ENCODE measurements around the gene GPR132. TPM values are rescaled to one million over a fixed set of nuclear protein-coding genes. Genes with fewer than 3 reads are reported as not detected.

The GPR132 gene
- total and polyA plus RNA-seq, 2 of the 8 experiments (the other 6 are each of a cell fraction or from before 2014, with no cell fraction given) = 0.11 TPM; not detected in 1

DNA sequence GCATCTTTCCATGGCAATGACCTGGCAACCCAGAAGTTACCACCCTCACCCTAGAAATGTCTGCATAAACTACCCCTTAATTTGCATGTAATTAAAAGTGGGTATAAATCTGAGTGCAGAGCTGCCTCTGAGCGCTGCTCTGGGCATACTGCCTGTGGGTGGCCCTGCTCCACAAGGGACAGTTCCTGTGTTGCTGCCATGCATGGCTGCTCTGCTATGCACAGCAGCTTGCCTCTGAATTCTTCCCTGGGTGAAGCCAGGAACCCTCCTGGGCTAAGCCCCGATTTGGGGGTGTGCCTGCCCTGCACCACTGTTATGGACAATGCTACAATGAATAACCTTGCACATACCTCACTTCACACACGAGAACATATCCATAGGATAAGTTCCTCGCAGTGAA is 35.7 kb upstream of the GPR132 start:
- Histone ChIP-seq H3K14ac (ENCODE audit: insufficient read length) (no peak overlapping the region), H3K9ac (replicated peaks in 1 of 4; ENCODE audit: extremely low read depth in 1 of 4, low read depth in 3 of 4, low read length in 3 of 4) (no peak overlapping the region), H4K20me1 (replicated peaks in 1 of 2; ENCODE audit: control insufficient read depth in 1 of 2, insufficient read depth in 2 of 2, low read length in 2 of 2) (no peaks in the 10 kb centered on the region), H2BK5ac (ENCODE audit: low read depth, low read length) (no peak overlapping the region), H3K4ac (replicated peaks; ENCODE audit: insufficient read length, low read depth, low read length) (no peak overlapping the region), H2BK15ac (ENCODE audit: low read length) (no peak overlapping the region), H3K4me3 (ENCODE audit: extremely low read depth in 1 of 4, insufficient read depth in 2 of 4, low read depth in 3 of 4, low read length in 4 of 4) (no peak overlapping the region), H3K79me2 (ENCODE audit: control insufficient read depth in 1 of 2, insufficient read depth in 2 of 2, low read length in 2 of 2) (no peaks in the 10 kb centered on the region), H4K5ac (ENCODE audit: insufficient read length, low read depth, low read length) (no peak overlapping the region), H3K79me1 (ENCODE audit: low read depth, low read length) (no peaks in the 10 kb centered on the region), H3K56ac (replicated peaks; ENCODE audit: insufficient read length, low read depth, low read length) (no peak overlapping the region), H2AK5ac (ENCODE audit: low read depth, low read length) (no peak overlapping the region), H2BK120ac (replicated peaks; ENCODE audit: low read depth, low read length) (no peak overlapping the region), H3K9me3 (ENCODE audit: insufficient read depth in 2 of 2, low read depth in 1 of 2, low read length in 1 of 2) (peaks cover 11 to 22% of the 10 kb centered on the region in 2 experiments), H4K8ac (ENCODE audit: extremely low read depth, insufficient read depth, low read length) (no peak overlapping the region), H2BK20ac (ENCODE audit: low read length) (no peak overlapping the region), H4K91ac (replicated peaks; ENCODE audit: insufficient read length, low read length) (no peak overlapping the region), H3K4me2 (ENCODE audit: insufficient read depth in 1 of 2, low read depth in 2 of 2, low read length in 2 of 2) (no peak overlapping the region), H2AFZ (ENCODE audit: low read length) (no peak overlapping the region), H3K36me3 (ENCODE audit: control insufficient read depth in 2 of 4, insufficient read depth in 4 of 4, low read length in 3 of 4) (no peaks in the 10 kb centered on the region), H3K18ac (ENCODE audit: extremely low read depth, low read length) (no peak overlapping the region), H3K23me2 (ENCODE audit: low read depth, low read length) (no peaks in the 10 kb centered on the region), H3K4me1 (replicated peaks in 1 of 4; ENCODE audit: control insufficient read depth in 3 of 4, insufficient read depth in 4 of 4, low read length in 3 of 4) (no peaks in the 10 kb centered on the region), H3K23ac (ENCODE audit: insufficient read length) (no peak overlapping the region), H3K27me3 (replicated peaks in 1 of 4; ENCODE audit: control insufficient read depth in 3 of 4, extremely low read depth in 1 of 4, insufficient read depth in 3 of 4, low read length in 3 of 4) (no peaks in the 10 kb centered on the region; a peak in 1 of 7 replicates), H3K27ac (ENCODE audit: low read depth, low read length) (no peak overlapping the region), H2BK12ac (ENCODE audit: low read depth, low read length) (no peak overlapping the region)
- ChIA-PET CTCF (ENCODE audit: partially characterized antibody) (no interaction called here), POLR2A (ENCODE audit: partially characterized antibody) (no interaction called here)
- WGBS, 2 experiments (ENCODE audit: extremely low coverage in 1 of 2, insufficient coverage in 1 of 2, insufficient read length in 1 of 2, insufficient replicate concordance in 2 of 2, low coverage in 1 of 2, low lambda C conversion rate in 2 of 2, missing lambda C conversion rate in 1 of 2) = 79% methylated on average over 4 of the region's 4 CpGs; no CpG with 5 or more reads in 1 of the 2 experiments
- DNase-seq (ENCODE audit: low read depth in 1 of 2, low spot score in 2 of 2) (no peak), FAIRE-seq (no peak)
- TF ChIP-seq TBP (IDR thresholded peaks at IDR 0.05; ENCODE audit: low read depth, low read length) = no peak
- no peak for TF ChIP-seq SP1 (IDR thresholded peaks at IDR 0.05; ENCODE audit: low read depth, low read length)
- TF ChIP-seq JUND (IDR thresholded peaks at IDR 0.05; ENCODE audit: low read length) = no peak
- no peak for TF ChIP-seq RNF2 (IDR thresholded peaks at IDR 0.05; ENCODE audit: borderline replicate concordance, low read depth, low read length, missing control alignments, poor library complexity, severe bottlenecking)
- TF ChIP-seq RFX5 (IDR thresholded peaks at IDR 0.05; ENCODE audit: borderline replicate concordance, low read depth, low read length) = no peak
- TF ChIP-seq KDM5A (IDR thresholded peaks at IDR 0.05; ENCODE audit: low read length) = no peak

Data from H1 (cell line).